HEK293 (cell line): Measurements from ENCODE around the gene CNP.

Experiments used
- BCL6B ChIP-seq: fragments of 450-650 bp; formaldehyde crosslinking; IDR thresholded peaks from 2 replicates; pipeline ENCODE4 v1.5.1; 2017; ENCODE audit warnings: missing biosample characterization, missing genetic modification characterization
- PATZ1 ChIP-seq: fragments of 450-650 bp; formaldehyde crosslinking; IDR thresholded peaks from 2 replicates; pipeline ENCODE4 v1.5.1; 2016; ENCODE audit warnings: missing biosample characterization, missing genetic modification characterization
- SP3 ChIP-seq: fragments of 450-650 bp; formaldehyde crosslinking; IDR thresholded peaks from 2 replicates; pipeline ENCODE4 v1.5.1; 2016; ENCODE audit warnings: missing biosample characterization, missing genetic modification characterization
- WT1 ChIP-seq: fragments of 450-650 bp; formaldehyde crosslinking; IDR thresholded peaks from 2 replicates; pipeline ENCODE4 v1.5.1; 2016; ENCODE audit warnings: missing biosample characterization, missing genetic modification characterization
- YY2 ChIP-seq: fragments of 450-650 bp; formaldehyde crosslinking; IDR thresholded peaks from 2 replicates; pipeline ENCODE4 v1.5.1; 2016; ENCODE audit warnings: missing biosample characterization, missing genetic modification characterization
- ZBTB11 ChIP-seq: fragments of 450-650 bp; formaldehyde crosslinking; conservative IDR thresholded peaks from 2 replicates; pipeline ENCODE4 v1.5.1; 2016; ENCODE audit warnings: low read depth, missing biosample characterization, missing genetic modification characterization
- ZBTB20 ChIP-seq: fragments of 450-650 bp; formaldehyde crosslinking; IDR thresholded peaks from 2 replicates; pipeline ENCODE4 v1.5.1; 2016; ENCODE audit warnings: missing biosample characterization, missing genetic modification characterization
- ZBTB44 ChIP-seq: fragments of 450-650 bp; IDR thresholded peaks from 2 replicates; pipeline ENCODE4 v1.5.1; 2018; ENCODE audit warnings: missing biosample characterization, mild to moderate bottlenecking, missing genetic modification characterization
- ZBTB7A ChIP-seq: fragments of 450-650 bp; formaldehyde crosslinking; IDR thresholded peaks from 2 replicates; pipeline ENCODE4 v1.5.1; 2016; ENCODE audit warnings: low read depth, missing biosample characterization, missing genetic modification characterization
- ZNF133 ChIP-seq: fragments of 450-650 bp; formaldehyde crosslinking; IDR thresholded peaks from 2 replicates; pipeline ENCODE4 v1.5.1; 2016; ENCODE audit warnings: missing biosample characterization, missing genetic modification characterization
- ZNF169 ChIP-seq: fragments of 450-650 bp; formaldehyde crosslinking; IDR thresholded peaks from 2 replicates; pipeline ENCODE4 v1.5.1; 2016; ENCODE audit warnings: missing biosample characterization, missing genetic modification characterization
- ZNF175 ChIP-seq: fragments of 450-650 bp; formaldehyde crosslinking; IDR thresholded peaks from 2 replicates; pipeline ENCODE4 v1.5.1; 2016; ENCODE audit warnings: missing biosample characterization, missing genetic modification characterization
- ZNF221 ChIP-seq: fragments of 450-650 bp; formaldehyde crosslinking; IDR thresholded peaks from 2 replicates; pipeline ENCODE4 v1.5.1; 2017; ENCODE audit warnings: missing biosample characterization, missing genetic modification characterization, borderline replicate concordance
- ZNF239 ChIP-seq: fragments of 450-650 bp; formaldehyde crosslinking; IDR thresholded peaks from 2 replicates; pipeline ENCODE4 v1.5.1; 2016; ENCODE audit warnings: missing biosample characterization, missing genetic modification characterization
- ZNF266 ChIP-seq: fragments of 450-650 bp; formaldehyde crosslinking; IDR thresholded peaks from 2 replicates; pipeline ENCODE4 v1.5.1; 2016; ENCODE audit warnings: missing biosample characterization, missing genetic modification characterization, low read depth
- ZNF335 ChIP-seq: fragments of 450-650 bp; formaldehyde crosslinking; conservative IDR thresholded peaks from 2 replicates; pipeline ENCODE4 v1.5.1; 2016; ENCODE audit warnings: missing biosample characterization, missing genetic modification characterization
- ZNF48 ChIP-seq: fragments of 450-650 bp; formaldehyde crosslinking; IDR thresholded peaks from 2 replicates; pipeline ENCODE4 v1.5.1; 2016; ENCODE audit warnings: missing biosample characterization, missing genetic modification characterization
- ZNF510 ChIP-seq: fragments of 450-650 bp; formaldehyde crosslinking; IDR thresholded peaks from 2 replicates; pipeline ENCODE4 v1.5.1; 2018; ENCODE audit warnings: mild to moderate bottlenecking, missing genetic modification characterization, missing biosample characterization; ENCODE audit not compliant: insufficient replicate concordance
- ZNF549 ChIP-seq: fragments of 450-650 bp; IDR thresholded peaks from 2 replicates; pipeline ENCODE4 v1.5.1; 2018; ENCODE audit warnings: missing biosample characterization, missing genetic modification characterization, mild to moderate bottlenecking, inconsistent platforms, moderate library complexity
- ZNF560 ChIP-seq: fragments of 450-650 bp; formaldehyde crosslinking; IDR thresholded peaks from 2 replicates; pipeline ENCODE4 v1.5.1; 2017; ENCODE audit warnings: missing biosample characterization, missing genetic modification characterization, borderline replicate concordance
- ZNF626 ChIP-seq: fragments of 450-650 bp; sonication (Bioruptor Pico); formaldehyde crosslinking; IDR thresholded peaks from 2 replicates; pipeline ENCODE4 v1.5.1; 2018; ENCODE audit warnings: missing biosample characterization, missing genetic modification characterization, inconsistent platforms
- ZNF791 ChIP-seq: fragments of 450-650 bp; formaldehyde crosslinking; IDR thresholded peaks from 2 replicates; pipeline ENCODE4 v1.5.1; 2016; ENCODE audit warnings: missing biosample characterization, missing genetic modification characterization
- ZNF792 ChIP-seq: fragments of 450-650 bp; formaldehyde crosslinking; IDR thresholded peaks from 2 replicates; pipeline ENCODE4 v1.5.1; 2016; ENCODE audit warnings: missing biosample characterization, missing genetic modification characterization
- TF ChIP-seq, protein P1 (sequence below): fragments of 450-650 bp; formaldehyde crosslinking; IDR thresholded peaks from 2 replicates; pipeline ENCODE4 v1.5.1; 2017; ENCODE audit warnings: missing biosample characterization, missing genetic modification characterization
- TF ChIP-seq, protein P2 (sequence below): fragments of 450-650 bp; formaldehyde crosslinking; IDR thresholded peaks from 2 replicates; pipeline ENCODE4 v1.5.1; 2016; ENCODE audit warnings: missing biosample characterization, missing genetic modification characterization

Gene CNP

DNA sequence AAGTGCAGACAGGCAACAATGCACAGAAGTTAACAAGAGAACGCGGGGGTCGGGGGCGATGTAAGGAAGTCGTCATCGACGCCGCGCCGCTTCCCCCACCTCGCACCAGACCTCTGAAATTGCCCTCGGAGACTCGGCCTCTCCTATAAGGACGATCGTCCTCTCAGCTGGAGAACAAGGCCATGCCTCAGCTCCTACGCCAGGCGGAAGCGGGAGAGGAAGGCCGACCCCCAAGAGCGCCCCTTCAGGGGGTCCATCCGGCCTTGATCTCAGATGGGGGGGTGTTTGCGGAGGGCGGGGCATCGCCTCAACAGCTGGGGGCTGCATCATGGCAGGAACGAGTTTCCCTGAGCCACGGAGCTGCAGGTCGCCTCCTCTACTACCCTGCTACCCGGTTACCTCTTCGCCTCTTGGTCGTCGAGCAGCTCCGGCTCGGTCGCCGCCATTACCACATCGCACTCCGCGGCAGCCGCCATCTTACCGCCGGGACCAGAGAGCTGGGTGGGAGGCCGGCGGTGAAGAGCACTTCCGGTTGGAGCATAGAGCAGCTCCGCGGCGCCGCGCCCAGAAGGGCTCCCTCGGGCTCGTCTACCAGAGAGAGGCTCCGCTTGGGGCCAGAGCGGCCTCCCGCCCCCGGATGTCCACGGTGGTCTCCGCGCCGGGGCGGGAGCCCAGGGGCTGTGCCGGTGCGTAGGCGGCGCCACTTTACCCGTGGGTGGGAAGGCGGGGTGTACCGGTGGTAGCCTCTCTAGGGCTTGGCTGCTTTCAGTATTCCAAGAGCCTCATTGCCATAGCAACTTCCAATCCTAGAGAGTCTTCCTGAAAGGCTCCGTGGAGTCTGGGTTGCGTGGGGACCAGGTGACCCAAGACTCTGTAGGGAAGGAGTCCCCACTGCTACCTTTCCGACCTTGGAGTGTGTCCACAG lies 50.6 kb downstream of the CNP start, which contains the start of gene DNAJC7 (continued):
- TF ChIP-seq ZNF133 (tag by site-specific recombination) (no peak), ZBTB44 (tag by site-specific recombination) (no peak), ZNF510 (tag by site-specific recombination) (no peak), ZNF175 (no peak), ZNF266 (no peak), ZNF48 (tag by site-specific recombination) (no peak), PATZ1 (tag by site-specific recombination) (peak; percentile 94), ZBTB11 (tag by site-specific recombination) (peak; percentile 97), ZNF239 (no peak), ZNF335 (tag by site-specific recombination) (peak; percentile 74), SP3 (tag by site-specific recombination) (peak; percentile 96), ZNF792 (0 out of 2 replicates have a peak, but pooled peaks have one; percentile 31), ZNF169 (no peak), ZNF560 (tag by site-specific recombination) (no peak), ZNF221 (tag by site-specific recombination) (no peak), ZNF791 (no peak), YY2 (tag by site-specific recombination) (peak; percentile 99), ZBTB20 (tag by site-specific recombination) (peak; percentile 37; the same call in 1 of the 2 replicates), ZNF549 (no peak), ZNF626 (tag by site-specific recombination) (no peak), BCL6B (tag by site-specific recombination) (peak; percentile 99), ZBTB7A (tag by site-specific recombination) (peak; percentile 87), WT1 (tag by site-specific recombination) (peak; percentile 34; the same call in 1 of the 2 replicates)
- TF ChIP-seq, protein P1, sequence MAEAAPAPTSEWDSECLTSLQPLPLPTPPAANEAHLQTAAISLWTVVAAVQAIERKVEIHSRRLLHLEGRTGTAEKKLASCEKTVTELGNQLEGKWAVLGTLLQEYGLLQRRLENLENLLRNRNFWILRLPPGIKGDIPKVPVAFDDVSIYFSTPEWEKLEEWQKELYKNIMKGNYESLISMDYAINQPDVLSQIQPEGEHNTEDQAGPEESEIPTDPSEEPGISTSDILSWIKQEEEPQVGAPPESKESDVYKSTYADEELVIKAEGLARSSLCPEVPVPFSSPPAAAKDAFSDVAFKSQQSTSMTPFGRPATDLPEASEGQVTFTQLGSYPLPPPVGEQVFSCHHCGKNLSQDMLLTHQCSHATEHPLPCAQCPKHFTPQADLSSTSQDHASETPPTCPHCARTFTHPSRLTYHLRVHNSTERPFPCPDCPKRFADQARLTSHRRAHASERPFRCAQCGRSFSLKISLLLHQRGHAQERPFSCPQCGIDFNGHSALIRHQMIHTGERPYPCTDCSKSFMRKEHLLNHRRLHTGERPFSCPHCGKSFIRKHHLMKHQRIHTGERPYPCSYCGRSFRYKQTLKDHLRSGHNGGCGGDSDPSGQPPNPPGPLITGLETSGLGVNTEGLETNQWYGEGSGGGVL (tag by site-specific recombination): peak; percentile 78
- TF ChIP-seq, protein P2, sequence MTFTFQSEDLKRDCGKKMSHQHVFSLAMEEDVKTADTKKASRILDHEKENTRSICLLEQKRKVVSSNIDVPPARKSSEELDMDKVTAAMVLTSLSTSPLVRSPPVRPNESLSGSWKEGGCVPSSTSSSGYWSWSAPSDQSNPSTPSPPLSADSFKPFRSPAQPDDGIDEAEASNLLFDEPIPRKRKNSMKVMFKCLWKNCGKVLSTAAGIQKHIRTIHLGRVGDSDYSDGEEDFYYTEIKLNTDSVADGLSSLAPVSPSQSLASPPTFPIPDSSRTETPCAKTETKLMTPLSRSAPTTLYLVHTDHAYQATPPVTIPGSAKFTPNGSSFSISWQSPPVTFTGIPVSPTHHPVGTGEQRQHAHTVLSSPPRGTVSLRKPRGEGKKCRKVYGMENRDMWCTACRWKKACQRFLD (tag by site-specific recombination): no peak
